HUDEP-2 (cell line): ENCODE data around the gene GTF2E1.

ENCODE experiments used
- DNase-seq, 76 experiments: peaks; one replicate each; lab custom pipeline; 2025; ENCODE audit not compliant: unreplicated experiment in 76 of 76; lab: John Stamatoyannopoulos, UW

Gene GTF2E1

DNA sequence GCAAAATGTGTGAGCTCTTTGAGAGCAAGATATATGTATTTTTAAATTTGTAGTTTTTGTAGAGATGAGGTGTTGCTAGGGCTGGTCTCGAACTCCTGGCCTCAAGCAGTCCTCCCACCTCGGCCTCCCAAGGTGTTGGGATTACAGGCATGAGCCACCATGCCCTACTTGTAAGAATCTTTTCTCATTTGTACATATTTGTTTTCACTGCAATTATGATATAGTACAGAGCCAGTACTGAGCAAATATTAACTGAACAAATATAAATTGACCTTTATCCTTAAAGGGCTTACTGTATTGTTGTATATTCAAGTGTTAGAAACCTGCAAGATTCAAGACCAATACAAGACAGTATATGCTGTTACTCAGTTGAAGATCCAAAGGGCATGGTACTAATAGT, 53.4 kb downstream of the GTF2E1 start:
- no peak for DNase-seq

- no peak for DNase-seq
Observed at GRCh38 chr3:120796976-120797375, 54.4 kb downstream of the GTF2E1 start.

DNA sequence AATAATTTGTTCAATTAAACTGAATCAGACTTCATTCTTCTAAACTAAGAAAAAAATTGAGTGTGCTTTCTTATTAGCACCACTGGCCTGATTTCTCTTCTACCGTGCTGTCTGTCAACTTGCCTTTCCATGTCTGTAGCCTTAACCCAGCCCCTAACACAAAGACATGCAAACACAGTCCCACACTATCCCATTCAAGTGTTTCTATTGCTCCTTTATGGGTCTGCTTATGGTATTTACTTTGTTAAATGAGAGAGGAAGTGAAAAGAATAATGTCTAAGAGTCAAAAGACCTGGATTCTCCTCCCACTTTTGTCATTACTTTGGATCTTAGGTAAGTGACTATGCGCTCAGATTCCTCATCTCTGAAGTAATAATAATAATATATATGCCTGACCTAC, 55.3 kb downstream of the GTF2E1 start:
- DNase-seq, result no peak

DNA sequence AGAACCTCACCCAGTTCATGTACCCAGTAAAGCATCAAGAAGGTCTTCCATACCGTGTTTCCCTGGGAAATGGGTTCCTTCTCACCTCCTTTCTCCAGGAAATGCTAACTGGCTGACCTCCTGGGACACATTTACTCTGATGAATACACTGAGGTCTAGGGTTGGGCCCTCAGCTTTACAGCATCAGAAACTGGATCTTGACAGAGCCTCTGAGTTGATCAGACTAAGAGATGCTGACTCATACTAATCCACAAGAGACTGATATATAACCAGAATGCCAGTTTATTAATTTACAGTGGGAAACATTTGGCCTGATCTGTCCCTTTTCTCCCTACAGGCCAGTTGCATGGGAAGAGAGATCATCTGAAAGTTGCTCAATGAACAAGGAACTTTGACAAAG, 55.8 kb downstream of the GTF2E1 start:
- no peak for DNase-seq

DNA sequence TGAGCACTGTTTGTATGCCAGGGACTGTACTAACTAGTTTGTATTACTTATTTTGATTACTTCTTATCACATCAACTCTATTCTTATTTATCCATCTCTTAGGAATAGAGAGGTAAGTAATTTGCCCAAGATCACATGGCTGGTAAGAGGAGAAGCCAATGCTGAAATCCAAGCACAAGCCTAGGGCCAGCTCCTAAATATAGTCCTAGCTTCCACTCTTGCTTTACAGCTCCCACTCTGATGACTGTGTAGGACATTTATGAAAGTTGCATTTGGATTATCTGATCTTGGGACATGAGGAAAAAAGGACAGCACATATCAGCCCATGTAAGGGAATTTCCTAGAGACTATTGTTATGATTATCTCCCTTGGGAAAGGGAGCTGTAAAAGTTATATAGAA, 58.1 kb downstream of the GTF2E1 start:
- DNase-seq, result no peak

GRCh38 chr3:120801484-120801883, 58.9 kb downstream of the GTF2E1 start:
- no peak for DNase-seq

GRCh38 chr3:120802916-120803315, 60.4 kb downstream of the GTF2E1 start:
- no peak for DNase-seq

DNA sequence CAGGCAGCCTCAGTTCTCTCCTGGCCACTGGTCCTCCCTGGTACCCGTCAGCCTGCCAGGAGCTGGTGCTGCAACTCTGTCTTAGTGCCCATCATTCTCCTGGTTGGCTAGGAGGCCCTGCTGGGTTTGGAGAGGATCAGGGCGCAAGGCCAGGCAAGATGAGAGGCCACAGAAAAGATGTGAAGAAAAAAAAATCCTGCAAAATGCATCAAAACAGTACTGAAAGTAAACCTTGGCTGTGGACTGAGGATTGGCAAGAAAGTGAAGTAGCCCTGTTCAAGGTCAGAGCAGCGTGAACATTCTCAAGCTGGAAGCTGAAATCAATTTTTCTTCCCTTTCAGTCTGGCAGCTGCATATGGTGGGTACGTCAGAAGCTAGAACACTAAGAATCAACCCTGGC, 74.2 kb downstream of the GTF2E1 start:
- no peak for DNase-seq

DNA sequence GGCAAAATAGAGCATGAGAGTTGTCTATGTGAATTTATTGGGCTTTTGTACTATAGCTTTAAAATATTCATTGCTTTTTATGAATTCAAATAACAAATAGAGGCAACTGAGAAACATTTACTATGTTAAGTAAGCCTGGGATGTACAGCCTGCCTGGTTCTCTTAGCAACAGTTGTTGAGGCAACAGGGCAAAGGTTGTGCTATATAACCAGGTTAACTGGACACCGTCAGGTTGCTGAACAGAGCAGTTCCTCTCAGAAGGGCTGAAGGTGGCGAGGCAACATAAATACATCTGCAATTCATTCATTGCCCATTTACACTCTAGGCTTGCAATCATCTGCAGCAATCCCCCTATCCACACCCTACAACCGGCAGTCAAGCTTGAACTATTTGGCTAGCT, 78.2 kb downstream of the GTF2E1 start:
- no peak for DNase-seq

DNA sequence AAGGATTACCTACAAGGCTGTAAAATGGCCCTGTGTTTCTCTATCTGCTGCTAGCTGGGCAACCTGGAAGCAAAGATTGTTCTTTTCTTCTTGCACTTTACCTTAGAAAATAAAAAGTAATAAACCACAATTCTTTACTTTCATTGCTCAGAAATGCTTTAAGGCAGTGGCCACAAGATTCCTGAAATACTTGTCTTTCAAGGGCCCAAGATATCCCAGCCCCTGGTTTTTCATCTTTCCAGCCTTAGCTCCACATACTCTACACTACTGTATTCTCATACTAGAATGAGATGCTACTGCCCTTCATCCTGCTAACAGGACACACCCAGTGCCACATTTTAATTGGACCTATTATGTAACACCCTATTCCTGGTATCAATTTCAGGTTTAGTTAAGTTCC, 78.9 kb downstream of the GTF2E1 start:
- DNase-seq, result no peak

- DNase-seq, result no peak
Observed at GRCh38 chr3:120823156-120823555, 80.6 kb downstream of the GTF2E1 start.

GRCh38 chr3:120824613-120825012, 82.1 kb downstream of the GTF2E1 start:
- DNase-seq, result no peak

- DNase-seq, result no peak
Observed at GRCh38 chr3:120828796-120829195, 86.3 kb downstream of the GTF2E1 start.

- DNase-seq, result no peak
Observed at GRCh38 chr3:120831066-120831465, 88.5 kb downstream of the GTF2E1 start.
